Fibroblast of mammary gland (primary cell): ENCODE measurements around the gene ANXA11.

Source experiments
- DNase-seq: peaks from one replicate; pipeline ENCODE4 v3.0.0-alpha.2; 2010; ENCODE audit warnings: low read depth
- H3K4me3 ChIP-seq: 2 replicates; pipeline ENCODE4 v1.5.1; 2011; ENCODE audit warnings: low read depth, mild to moderate bottlenecking, low read length, moderate library complexity; ENCODE audit not compliant: control insufficient read depth
- TF ChIP-seq, protein P1 (sequence below): conservative IDR thresholded peaks from 2 replicates; pipeline ENCODE4 v1.5.1; 2011; ENCODE audit warnings: low read depth, low read length, inconsistent platforms; ENCODE audit not compliant: control insufficient read depth, insufficient read depth

Gene ANXA11

DNA sequence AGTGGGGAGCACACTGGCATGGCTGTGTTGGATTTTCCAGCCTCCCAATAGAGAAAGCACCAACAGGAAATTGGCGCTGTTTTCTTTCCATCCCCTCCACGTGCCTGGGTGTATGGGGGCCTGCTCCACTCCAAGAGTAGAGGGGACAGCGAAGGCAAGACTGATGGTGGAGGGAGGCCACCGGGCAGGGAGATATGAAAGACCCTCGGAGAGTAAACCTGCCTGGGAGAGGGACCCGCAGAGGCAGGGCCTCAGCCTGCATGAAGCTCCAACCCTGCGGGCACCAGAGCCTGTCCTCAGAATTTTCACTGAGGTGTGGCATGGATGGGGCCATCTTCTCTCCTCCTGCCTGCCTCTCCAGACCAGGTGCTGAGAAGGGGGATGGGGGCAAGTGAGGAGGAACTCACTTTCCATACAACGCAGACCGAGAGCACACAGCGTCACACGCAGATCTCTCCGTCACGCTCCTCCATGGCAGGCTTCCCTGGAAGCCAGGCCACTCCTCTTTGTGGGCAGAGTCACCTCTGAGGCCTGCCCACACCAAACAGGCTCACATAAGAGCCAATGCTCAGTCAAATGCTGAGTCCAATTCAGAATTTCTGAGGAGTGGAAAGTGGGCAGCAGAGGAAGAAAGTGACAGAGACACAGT lies 18.8 kb downstream of the ANXA11 start:
- TF ChIP-seq, protein P1, sequence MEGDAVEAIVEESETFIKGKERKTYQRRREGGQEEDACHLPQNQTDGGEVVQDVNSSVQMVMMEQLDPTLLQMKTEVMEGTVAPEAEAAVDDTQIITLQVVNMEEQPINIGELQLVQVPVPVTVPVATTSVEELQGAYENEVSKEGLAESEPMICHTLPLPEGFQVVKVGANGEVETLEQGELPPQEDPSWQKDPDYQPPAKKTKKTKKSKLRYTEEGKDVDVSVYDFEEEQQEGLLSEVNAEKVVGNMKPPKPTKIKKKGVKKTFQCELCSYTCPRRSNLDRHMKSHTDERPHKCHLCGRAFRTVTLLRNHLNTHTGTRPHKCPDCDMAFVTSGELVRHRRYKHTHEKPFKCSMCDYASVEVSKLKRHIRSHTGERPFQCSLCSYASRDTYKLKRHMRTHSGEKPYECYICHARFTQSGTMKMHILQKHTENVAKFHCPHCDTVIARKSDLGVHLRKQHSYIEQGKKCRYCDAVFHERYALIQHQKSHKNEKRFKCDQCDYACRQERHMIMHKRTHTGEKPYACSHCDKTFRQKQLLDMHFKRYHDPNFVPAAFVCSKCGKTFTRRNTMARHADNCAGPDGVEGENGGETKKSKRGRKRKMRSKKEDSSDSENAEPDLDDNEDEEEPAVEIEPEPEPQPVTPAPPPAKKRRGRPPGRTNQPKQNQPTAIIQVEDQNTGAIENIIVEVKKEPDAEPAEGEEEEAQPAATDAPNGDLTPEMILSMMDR: no peak
- no peak overlapping the region for H3K4me3 ChIP-seq
- peak; percentile 62 for DNase-seq

DNA sequence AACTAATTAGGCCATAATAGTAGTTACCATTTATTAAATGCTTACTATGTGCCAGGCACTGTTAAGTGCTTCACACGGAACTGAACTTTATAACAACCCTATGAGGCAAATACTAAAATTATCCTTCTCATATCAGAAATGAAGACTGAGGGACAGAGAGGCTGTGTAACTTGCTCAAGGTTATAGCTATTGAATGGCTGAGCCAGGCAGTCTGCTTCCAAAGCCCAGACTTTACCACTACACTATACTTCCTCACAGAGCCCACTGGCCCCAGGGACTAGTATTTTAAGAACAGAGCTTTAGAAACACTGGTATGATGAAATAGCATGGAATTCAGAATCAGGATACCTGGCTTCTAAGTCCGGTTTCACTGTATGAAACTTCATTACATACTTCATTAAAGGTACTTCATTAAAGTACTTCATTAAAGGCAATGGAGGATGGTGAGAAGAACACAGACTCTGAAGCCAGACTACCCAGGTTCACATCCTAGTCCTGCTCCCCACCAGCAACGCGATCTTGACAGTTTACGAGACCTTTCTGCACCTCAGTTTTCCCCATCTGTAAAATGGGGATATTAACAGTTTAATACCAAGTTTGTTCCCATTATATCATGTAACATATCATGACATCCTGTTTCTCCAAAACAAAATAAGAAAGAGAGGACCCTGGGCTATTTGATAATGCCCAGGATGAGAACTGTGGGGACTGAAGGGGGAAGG lies 19.6 kb downstream of the ANXA11 start:
- TF ChIP-seq, protein P1: no peak
- DNase-seq: no peak
- no peak overlapping the region for H3K4me3 ChIP-seq

DNA sequence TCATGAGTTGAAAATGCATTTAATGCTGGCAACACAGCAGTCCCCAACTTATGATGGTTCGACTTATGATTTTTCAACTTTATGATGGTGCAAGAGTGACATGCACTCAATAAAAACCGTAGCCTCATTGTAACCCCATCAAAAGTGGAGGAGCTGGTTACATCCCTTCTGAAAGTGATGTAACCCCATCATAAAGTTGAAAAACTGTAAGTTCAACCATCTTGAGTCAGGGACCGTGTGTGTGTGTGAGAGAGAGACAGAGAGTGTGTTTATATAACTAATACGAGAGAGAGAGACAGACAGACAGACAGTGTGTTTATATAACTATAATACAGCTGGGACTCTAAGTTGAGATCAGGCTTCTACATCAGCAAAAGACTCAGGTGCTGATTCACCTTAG lies 21.0 kb downstream of the ANXA11 start:
- DNase-seq: no peak
- TF ChIP-seq, protein P1: no peak
- no peak overlapping the region for H3K4me3 ChIP-seq

DNA sequence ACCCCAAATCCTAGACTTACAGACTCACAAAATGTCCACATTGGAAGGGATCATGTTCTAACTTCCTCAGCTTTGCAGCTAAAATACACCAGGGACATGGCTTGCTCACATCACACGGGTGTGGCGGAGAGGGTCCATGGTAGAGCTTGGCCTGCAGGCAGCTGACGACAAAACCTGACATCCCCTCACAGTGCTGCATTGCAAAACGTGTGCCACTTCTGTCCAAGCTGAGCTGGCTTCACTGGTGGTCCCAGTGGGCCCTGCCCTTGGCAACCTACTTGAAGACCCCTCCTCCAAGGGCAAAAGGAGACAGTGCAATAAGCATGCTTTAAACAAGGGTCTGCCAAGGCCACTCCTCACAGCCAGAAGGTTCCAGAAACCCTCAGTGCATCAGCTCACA lies 21.9 kb downstream of the ANXA11 start:
- TF ChIP-seq, protein P1: no peak
- no peak for DNase-seq
- H3K4me3 ChIP-seq: no peak overlapping the region

DNA sequence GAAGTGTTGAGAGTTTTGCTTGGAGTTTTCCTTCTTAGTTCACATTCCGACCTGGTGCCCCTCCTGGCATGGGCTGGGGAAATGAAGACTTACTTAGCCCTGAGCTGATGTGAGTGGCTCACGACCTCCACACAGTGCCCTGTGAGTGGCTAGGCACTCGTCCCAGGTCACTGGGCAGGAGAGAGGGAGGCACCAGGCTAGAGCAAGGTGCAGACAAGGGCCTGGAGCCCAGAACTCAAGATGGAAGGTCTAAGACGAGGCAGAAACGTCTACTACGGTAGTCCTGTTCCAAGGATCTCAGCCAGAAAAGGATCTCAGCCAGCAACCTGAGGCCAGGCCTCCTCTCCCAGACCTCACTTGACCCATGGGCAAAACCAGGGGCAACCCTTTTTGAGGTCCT lies 22.4 kb downstream of the ANXA11 start:
- DNase-seq: no peak
- no peak overlapping the region for H3K4me3 ChIP-seq
- TF ChIP-seq, protein P1: no peak

DNA sequence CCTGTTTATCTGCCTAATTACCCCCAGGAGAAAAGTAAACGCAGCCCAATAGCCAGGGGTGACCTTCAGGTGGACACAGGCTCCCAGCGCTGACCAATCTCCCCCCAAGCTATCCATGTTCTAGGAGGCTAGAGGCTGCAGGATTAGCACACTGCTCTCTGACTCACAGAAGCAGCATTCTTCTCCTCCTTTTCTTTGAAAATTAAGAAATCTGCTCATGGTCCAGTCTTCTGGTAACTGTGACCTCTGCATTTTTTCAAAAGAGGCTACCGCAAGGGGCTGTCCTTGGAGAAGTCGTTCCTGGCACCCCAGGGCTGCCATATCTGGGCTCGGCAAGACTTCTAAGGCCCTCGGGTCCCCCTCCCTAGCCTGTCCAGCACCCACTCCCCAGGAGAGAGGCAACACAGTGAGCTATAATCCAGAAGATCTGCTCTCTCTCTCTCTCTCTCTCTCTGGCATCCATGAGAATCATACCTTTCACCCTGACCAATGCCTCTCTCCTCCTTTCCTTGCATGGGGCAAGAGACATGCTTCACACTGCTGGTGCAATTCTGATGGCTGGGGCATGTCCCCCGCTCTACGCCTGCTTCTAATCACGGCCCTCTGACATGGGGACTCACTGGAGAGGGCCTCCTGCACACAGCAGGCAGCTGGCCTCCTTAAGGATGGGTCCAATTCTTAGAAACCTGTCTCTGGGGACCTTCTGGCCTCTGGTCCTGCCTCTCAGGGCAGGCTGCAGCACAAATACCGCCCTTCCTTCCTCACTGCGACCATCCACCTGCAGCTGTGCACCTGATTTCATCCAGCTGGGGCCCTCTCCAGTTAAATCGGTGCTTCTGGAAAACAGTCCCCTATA lies 27.3 kb downstream of the ANXA11 start:
- TF ChIP-seq, protein P1: no peak
- DNase-seq: peak; percentile 59
- no peak overlapping the region for H3K4me3 ChIP-seq
